ENCODE results near the gene SOS2.

DNA sequence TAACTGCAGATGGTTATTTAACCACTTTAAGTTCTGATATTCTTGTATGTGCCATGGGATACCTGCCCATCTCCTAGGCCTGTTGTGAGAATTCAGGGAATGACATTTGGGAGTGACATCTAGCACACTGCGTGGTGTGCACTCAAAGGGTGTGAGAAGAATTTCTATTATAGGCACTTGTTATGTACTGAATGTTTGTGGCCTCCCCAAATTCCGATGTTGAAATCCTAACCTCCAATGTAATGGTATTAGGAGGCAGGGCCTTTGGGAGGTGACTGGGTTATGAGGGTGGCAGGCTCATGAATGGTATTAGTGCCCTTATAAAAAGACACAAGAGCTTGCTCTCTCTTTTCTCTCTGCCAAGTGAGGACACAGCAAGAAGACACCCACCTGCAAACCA is 142.6 kb downstream of the SOS2 start:
- TF ChIP-seq, protein P1, sequence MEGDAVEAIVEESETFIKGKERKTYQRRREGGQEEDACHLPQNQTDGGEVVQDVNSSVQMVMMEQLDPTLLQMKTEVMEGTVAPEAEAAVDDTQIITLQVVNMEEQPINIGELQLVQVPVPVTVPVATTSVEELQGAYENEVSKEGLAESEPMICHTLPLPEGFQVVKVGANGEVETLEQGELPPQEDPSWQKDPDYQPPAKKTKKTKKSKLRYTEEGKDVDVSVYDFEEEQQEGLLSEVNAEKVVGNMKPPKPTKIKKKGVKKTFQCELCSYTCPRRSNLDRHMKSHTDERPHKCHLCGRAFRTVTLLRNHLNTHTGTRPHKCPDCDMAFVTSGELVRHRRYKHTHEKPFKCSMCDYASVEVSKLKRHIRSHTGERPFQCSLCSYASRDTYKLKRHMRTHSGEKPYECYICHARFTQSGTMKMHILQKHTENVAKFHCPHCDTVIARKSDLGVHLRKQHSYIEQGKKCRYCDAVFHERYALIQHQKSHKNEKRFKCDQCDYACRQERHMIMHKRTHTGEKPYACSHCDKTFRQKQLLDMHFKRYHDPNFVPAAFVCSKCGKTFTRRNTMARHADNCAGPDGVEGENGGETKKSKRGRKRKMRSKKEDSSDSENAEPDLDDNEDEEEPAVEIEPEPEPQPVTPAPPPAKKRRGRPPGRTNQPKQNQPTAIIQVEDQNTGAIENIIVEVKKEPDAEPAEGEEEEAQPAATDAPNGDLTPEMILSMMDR (IDR thresholded peaks at IDR 0.05) = no peak
- no peak for TF ChIP-seq POLR2A (IDR thresholded peaks at IDR 0.05)
- no peak for TF ChIP-seq POLR2AphosphoS5 (IDR thresholded peaks at IDR 0.05)
- TF ChIP-seq EP300 (IDR thresholded peaks at IDR 0.05) = no peak
